C1 segment of cervical spinal cord (tissue), 14 donors: ENCODE results near the gene RAB28.

ENCODE experiments used
- DNase-seq, 14 donors: peaks; one replicate each; lab custom pipeline; 2025; lab: John Stamatoyannopoulos, UW

Gene RAB28

DNA sequence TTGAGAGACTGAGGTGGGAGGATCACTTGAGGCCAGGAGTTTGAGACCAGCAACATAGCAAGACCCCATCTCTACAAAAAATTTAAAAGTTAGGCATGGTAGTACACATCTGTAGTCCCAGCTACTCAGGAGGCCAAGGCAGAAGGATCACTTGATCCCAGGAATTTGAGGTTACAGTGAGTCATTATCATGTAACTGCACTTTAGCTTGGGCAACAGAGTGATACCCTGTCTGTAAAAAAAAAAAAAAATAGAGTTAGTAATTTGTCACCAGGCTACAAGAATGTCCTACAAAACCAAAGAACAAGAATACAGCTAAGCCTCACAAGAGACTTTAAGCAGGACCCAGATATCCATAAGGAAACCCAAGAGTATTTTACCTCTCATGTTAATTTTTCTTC lies 27.0 kb upstream of the RAB28 start:
- no peak for DNase-seq

DNA sequence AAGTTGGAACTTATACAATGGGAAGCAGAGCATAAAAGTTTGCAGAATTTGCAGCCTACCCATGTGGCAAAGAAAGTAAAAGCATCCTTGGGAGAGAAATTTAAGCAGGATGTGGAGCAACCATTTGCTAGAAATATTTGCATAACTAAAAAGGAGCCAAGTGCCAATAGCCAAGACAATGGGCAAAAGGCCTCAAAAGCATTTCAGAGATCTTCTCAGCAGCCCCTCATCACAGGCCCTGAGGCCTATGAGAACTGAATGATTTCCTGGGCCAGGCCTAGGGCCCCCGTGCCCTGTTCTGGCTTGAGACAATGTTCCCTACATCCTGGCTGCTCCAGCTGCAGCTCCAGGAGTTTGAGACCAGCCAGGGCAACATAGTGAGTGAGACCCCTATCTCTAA lies 25.3 kb upstream of the RAB28 start:
- no peak for DNase-seq

DNA sequence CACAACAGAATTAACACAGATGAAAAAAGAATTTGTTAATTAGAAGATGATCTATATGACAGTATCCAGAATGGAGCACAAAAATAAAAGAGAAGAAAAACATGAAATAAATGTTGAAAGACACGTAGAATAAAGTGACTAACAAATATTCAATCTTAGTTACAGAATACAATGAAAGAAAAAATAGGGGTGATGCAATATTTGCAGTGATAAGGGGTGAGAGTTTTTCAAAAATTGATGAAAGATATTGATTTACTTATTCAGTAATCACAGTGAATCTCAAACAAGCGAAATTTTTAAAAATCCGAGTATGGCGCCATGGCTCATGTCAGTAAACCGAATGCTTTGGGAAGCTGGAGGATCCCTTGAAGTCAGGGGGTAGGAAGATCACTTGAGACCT lies 20.2 kb upstream of the RAB28 start:
- DNase-seq = no peak

DNA sequence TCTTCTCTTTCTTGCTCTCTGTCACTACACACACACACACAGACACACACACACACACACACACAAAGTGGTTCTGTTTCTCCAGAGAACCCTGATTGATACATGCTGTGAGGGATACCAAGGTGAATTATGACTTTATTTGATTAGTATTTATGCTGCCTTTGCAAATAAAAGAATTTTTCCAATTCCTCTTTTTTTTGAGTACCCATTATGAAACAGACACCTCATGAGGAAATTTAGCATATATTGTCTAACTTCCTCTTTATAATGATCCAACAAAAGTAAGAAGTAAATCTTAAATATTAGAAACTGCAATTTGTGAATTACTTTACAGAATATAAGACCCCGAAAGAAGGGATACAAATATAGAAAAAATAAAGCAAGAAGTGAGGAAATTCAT lies 14.3 kb upstream of the RAB28 start:
- no peak for DNase-seq

DNA sequence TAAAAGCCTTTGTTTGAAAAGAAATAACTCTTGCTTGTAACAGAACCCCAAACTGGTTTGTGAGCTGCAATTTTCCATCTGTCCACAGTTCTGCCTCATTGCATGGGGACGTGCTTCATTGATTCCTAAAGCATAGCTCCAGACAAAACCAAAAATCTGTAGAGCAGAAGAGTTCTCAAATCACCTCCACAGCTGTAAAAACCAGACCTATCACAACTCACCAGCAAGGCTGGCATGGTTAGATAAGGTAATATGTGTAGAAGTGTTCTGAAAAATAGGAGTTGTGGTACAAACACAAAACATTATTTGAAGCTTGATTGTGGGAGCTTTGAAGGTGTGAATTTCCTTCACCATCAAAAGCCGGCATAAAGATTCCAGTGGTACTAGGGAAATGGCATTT lies 12.5 kb upstream of the RAB28 start:
- no peak for DNase-seq

DNA sequence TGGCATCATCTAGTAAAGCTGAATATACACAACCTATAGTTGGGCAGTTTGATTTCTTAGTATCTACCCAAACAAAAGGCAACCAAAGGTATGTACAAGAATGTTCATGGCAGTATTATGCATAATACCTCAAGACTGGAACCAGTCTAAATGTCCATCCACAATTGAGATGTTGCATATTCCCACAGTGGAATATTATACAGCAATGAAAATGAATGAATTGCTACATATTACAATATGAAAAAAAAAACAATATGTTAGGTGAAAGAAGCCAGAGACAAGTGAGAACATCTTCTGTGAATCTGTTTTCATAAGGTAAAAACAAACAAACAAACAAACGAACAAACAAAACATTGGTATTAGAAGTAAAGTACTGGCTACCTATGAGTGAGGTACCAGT lies 11.6 kb upstream of the RAB28 start:
- no peak for DNase-seq

DNA sequence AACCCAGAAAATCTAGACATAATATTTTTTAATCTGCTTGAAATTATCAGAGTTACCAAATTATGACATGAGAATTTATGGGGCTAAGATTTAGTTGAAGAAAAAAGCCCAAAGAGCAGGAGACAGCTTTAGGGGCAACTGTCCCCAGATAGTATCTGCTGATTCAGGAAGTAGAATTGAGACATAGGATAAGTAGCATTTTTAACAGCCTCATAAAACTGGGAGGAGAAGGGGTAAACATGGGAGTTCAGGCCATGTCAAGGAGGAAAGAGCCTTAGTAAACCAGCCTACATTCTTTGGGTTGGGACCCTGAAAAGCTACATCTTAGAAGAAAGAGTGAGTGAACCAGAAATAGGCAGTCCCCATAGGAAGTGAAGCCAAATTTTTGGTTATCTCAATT lies 9.7 kb upstream of the RAB28 start:
- DNase-seq = no peak

DNA sequence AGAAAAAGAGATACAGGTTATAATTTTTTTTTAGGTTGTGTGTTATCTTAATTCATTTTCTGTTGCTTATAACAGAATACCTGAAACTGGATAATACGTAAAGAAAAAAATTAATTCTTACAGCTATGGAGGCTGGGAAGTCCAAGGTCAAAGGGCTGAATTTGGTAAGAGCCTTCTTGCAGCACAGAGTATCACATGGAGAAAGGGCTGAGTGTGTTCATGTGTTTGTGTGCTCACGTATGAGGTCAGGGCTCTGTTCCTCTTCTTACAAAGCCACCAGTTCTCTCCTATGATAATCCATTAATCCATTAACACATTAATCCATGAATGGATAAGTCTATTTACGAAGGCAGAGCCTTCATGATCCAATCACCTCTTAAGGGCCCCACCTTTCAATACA lies 8.6 kb upstream of the RAB28 start:
- no peak for DNase-seq

DNA sequence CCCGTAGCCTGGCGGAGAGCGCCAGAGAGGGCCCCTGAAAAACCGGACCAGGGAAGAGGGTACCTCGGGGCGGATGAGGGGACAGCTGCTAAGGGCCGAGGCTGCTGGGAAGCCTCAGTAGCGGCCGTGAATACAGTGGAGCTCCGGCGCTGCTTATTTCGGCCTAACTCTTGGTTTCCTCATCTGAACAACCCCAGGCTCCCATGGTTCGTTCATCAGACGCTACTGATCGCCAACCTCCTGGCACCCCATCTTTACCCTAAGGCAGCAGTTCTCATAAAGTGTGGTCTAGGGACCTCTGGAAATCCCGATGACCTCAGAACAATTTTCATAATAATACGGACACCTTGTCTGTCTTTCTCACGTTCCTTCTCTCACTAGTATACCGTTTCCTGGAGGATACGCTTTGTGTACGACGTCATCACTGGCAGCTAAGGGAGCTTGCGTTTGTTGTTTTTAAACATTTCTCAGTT lies 645 bp upstream of the RAB28 start:
- peak in 1 of 14 donors; percentile 36 for DNase-seq

DNA sequence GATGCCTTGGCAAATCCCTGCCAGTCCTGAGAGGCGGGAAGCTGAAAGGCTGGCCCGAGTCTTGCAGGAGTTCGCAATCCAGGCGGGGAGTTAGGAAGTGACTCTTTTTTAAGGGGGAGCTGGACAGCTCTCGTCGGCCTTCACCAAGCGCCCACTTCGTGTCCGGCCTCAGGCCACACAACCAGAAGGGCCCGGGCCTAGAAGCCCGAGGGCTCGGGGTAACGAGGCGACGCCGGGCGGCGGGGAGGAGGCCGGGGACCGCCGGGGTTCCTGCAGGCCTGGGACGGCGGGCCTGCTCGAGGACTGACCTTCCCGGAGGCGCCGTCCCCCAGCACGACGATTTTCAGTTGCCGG lies 395 bp downstream of the RAB28 start:
- peak in 10 of 14 donors; percentile 34 to 81 (median 62) for DNase-seq

DNA sequence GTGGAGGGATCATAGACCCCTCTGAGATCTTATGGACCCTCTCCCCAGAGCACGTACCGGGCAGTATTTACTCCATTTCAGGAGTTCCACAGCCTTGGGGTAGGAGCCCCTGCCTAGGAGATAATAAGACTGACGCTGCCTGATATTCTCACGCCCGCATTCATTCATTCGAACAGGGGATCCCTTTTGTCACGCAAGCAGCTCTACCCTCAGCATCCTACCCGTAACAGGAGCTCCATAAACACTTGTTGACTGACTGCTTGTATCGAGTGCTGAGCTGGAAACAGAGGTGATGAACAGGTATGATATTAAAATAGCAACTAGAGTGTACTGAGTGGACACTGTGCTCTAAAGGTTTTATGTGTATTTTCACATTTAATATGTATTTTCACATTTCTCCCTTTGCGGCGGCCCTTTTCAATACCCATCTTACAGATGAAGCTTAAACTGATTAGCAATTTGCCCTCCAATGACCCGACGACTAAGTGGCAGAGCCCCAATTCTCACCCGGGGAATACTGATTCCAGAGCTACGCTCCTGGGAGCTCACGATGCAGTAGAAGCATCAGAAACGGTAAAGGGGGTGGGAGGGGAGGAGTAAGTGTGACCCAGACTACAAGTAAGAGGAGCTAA lies 888 bp downstream of the RAB28 start:
- peak in 4 of 14 donors; percentile 5 to 13 (median 6) for DNase-seq

DNA sequence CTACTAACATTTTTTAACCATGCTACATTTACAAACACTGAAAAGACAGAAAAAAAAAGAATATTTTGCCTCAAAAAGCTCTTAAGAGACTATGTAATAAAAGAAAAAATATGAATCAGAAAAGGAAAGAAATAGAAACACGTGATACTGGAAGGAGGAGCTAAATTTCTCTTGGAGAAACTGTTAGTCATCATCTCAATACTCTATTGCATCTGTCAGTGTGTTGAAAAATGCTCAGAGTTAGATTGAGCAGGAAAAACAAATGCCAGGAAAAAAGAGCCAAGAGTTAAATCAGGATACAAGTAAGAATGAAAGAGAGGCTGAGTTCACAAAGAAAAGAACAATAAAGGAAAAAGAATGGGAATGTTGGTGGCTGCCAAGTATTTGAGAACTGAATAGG lies 2.6 kb downstream of the RAB28 start:
- no peak for DNase-seq

DNA sequence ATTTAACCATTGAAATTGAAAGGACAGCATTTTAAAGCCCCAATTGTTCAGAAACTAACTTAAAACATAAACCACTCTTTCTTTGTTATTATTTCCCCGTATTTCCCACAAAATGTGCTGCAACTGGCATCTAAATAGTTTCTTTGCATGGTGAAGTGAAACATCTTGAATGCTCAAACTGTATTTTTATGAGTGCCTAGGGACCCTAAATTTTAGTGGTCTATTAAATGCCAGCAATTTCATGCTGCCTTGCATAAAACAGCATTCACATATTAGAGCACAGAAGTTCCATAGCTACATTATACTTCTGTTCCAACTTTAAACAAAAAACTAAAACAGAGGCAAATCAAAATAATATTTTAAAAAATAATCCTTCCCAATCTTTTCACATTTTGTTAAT lies 5.4 kb downstream of the RAB28 start:
- DNase-seq = no peak

DNA sequence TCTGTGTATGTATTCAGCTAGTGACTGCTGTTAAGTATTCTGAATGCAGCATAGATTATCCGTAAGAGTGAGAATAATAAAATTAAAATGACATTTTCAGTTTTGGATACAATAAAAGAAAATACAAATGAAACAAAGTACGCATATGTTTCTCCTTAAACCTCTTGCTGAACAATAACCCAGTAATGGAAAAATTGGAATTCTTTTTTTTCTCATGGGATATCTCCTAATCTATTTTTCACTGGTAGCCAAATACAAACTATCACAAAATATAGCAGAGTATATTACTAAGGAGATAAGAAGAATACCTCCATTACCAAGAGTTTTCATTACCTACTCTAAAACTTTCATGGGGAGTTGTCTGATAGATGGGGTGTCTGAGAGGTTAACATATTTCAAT lies 6.0 kb downstream of the RAB28 start:
- no peak for DNase-seq

DNA sequence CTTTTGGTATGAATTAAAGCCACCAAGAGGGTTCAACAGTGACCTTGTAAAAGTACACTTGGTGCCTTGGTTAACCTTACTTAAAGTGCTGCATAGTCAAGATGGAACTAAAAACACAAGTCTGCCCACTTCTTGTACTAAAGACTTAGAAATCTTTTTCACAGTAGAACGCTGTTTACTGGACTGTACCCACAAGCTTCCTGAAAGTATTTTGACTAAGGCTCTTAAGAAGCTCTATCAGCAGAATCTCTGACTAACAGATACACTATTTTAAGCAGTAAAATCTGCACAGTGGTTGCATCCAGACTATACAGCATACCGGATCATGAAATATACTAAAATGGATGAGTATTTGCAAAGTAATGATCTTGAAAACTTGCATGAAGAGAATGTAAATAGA lies 7.2 kb downstream of the RAB28 start:
- DNase-seq = no peak

DNA sequence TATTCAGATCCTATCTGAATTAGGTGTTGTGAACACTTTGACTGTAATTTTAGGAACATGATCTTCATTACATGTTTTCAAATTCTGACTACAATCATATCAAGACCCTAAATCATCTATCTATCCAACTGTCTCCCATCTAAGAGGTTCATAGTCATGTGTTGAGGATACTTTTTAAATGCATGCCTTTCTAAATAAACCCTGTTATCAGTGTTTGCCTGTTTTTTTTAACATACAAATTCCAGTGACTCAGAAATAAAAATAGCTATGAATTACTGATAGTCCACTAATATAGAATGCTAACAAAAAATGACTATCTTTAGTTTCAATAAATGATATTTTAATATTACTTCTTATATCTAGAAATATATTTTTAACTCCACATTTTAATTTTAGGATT lies 8.0 kb downstream of the RAB28 start:
- no peak for DNase-seq

DNA sequence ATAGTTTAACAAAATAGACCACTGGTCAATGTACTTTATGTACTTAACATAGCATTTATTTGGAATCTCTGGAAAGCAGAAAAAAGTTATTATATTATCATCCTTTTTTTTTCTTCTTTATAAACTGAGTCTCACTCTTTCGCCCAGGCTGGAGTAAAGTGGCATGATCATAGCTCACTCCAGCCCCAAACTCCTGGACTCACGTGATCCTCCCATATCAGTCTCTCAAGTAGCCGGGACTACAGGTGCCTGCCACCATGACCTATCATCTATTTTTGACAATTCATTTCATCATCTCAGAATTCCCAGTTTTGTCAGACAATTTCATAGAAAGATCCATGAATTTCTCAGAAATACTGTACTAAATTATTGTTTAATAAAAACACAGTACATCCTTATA lies 12.7 kb downstream of the RAB28 start:
- DNase-seq = no peak

DNA sequence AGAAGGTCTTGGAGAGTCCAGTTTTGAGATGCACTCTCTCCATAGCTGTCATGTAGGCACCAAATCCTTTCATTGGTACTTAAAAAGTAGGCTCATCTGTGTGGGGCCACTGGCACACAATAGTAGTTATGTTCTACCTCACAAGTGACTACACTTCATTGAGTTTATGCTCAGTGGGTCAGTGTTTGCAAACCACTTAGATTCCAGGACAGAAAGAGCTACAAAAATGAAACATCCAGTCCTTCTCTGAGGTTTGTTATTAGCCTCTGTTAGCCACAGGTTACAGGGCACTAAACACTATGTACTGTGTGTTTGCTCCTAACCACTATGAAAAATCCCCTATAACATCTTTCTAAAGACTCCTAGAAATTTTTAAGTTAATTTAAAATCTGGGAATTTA lies 13.8 kb downstream of the RAB28 start:
- no peak for DNase-seq

DNA sequence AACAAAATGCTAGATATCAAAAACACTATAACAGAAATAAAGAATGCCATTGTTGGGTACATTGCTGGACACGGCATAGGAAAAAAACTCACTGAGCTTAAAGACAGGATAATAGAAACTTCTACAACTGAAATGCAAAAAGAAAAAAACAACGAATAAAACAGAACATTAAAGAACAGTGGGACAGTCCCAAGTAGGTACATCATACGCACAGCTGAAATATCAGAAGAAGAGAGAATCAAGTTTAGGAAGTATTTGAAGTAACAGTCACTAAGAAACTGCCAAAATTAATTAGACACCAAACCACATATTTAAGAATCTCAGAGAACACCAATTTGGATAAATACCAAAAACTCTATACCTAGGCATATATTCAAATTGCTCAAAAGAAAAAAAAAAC lies 19.2 kb downstream of the RAB28 start:
- DNase-seq = no peak

DNA sequence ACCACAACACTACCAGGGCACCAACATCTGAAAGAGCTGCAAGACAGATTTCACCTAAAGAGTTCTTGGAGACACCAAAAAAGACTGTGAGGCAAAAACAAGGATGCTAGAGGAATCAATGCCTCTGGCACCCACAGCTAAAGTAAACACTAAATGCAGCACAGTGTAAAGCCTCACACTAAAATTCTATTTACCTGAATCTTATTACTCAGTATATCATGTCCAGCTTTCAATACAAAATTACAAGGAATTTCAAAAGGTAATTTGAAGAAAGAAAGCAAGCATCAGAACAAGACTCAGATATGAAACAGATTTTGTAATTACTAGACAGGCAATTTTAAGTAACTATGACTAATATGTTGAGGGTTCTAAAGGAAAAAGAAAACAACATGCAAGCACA lies 19.6 kb downstream of the RAB28 start:
- DNase-seq = no peak

DNA sequence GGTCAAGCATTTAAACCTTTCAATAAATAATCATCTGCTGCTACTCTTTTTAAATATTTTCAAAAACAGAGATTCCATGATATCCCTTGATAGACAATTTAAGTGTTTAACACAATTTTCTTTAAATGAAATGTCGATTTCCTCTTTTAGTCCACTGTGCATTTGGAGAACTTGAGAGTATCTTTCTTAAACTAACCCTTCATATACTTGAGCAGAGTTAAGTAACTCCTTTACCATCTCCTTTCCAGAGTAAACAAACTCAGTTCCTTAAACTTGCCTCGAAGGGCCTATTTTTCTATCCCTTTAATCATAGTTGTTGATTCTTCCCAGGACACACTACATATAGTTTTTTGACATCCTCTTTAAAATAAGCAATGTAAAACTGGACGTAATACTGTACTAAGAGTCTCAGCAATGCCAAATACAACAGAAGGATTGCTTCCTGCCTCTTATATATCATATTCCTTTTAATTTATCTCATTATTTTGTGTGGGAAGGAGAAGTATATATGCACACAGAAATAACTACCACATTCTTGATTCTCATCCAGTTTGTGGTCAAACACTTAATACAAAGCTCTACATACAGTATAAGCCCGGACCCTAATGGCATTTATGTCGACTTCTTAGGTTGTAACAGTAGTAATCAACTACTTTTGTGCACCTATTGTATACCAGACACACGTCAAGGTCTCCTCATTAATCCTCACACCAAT lies 22.8 kb downstream of the RAB28 start:
- DNase-seq = no peak

DNA sequence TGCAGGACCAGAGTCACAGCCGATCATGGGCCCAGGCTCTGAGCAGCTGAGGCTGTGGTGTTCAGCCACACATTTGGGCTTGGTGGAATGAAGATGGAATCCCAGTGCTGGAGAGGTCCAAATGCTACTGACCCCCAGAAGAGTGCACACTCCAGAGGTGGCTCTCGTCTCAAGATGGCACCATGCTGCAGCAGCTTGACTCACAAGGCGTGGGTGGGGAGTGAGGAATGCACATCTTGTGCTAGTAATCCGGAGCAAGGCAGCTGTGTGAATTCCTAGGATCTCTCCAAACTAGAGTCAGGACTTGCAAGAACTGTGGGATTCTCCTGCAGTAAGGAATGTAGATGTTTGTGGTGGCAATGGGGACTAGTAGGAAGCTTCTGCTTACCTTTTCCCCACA lies 28.7 kb downstream of the RAB28 start:
- no peak for DNase-seq

DNA sequence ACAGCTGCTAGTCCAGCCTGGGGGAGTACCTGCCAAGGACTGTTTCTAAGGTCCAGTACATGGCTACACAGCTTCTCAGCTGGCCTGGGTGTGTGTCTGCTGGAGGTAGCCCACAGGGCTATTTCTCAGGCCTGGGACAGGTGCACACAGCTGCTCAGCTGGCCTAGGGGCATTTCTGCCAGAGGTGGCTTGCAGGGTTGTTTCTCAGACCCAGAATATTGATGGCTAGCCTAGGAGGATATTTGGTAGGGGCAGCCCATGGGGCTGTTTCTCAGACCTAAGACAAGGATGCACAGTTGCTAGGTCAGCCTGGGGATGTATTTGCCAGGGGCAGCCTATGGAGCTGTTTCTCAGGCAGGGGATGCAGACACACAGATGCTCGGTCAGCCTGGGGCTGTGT lies 29.4 kb downstream of the RAB28 start:
- DNase-seq = no peak
